T-helper 2 cell treated with Interferon-gamma antibody and Interleukin-4, amounts not matched to agents 100 ng/mL and 5 ng/mL, for 36 hours (primary cell): Measurements from ENCODE around the gene GSTM4. TPM values are rescaled to one million over a fixed set of nuclear protein-coding genes. Genes with fewer than 3 reads are reported as not detected.
"Not testable (repeated sequence)": the region's sequence is repeated elsewhere in the genome, so short reads cannot be mapped to it uniquely, and the experiment has no call there.

Source experiments
- intact Hi-C: fragments of 100-400 bp; cut with micrococcal nuclease; formaldehyde crosslinking; loops from one replicate; pipeline ENCODE4 v1.15.1; 2023
- total RNA-seq: library from RNA; stranded (reverse); gene quantifications from 2 replicates; pipeline ENCODE4 v1.2.3, GENCODE V29; 2022

The GSTM4 gene
- total RNA-seq, 1 donor from 2014 or later: 23.3 TPM

- intact Hi-C loops: not testable (repeated sequence)
These were observed 4.8 kb downstream of the GSTM4 start for GRCh38 chr1:109660691-109661026.

- intact Hi-C loops: no loop called here
These were observed 5.5 kb downstream of the GSTM4 start for GRCh38 chr1:109661391-109661790.

- intact Hi-C loops: no loop called here
These were observed 8.8 kb downstream of the GSTM4 start for GRCh38 chr1:109664671-109665070.

GRCh38 chr1:109667452-109668122 lies 11.7 kb downstream of the GSTM4 start, which contains the start of gene GSTM2:
TSS of gene GSTM2 (plus strand) at chr1:109668057. CDS start at chr1:109668116, 59 bp downstream.
- intact Hi-C loops: loop anchor here (2.0 kb wide), 1 partner anchor 21 kb away; no protein-coding TSS in a partner anchor

GRCh38 chr1:109668123-109668775 lies 12.3 kb downstream of the GSTM4 start:
- intact Hi-C loops: loop anchor here (2.0 kb wide), 1 partner anchor 21 kb away; no protein-coding TSS in a partner anchor

GRCh38 chr1:109669246-109669948 lies 13.5 kb downstream of the GSTM4 start:
- intact Hi-C loops: loop anchor here (2.0 kb wide), 1 partner anchor 19 kb away; no protein-coding TSS in a partner anchor

- intact Hi-C loops: loop anchor here (2.0 kb wide), 1 partner anchor 19 kb away; no protein-coding TSS in a partner anchor
These were observed 14.0 kb downstream of the GSTM4 start for GRCh38 chr1:109669949-109670302.

- intact Hi-C loops: no loop called here
These were observed 15.2 kb downstream of the GSTM4 start for GRCh38 chr1:109671067-109671466.

GRCh38 chr1:109673861-109674260 lies 18.0 kb downstream of the GSTM4 start:
- intact Hi-C loops: not testable (repeated sequence)

- intact Hi-C loops: not testable (repeated sequence)
These were observed 20.9 kb downstream of the GSTM4 start for GRCh38 chr1:109676683-109677381.

GRCh38 chr1:109677459-109677858 lies 21.6 kb downstream of the GSTM4 start:
- intact Hi-C loops: no loop called here

- intact Hi-C loops: not testable (repeated sequence)
These were observed 22.7 kb downstream of the GSTM4 start for GRCh38 chr1:109678637-109679036.

- intact Hi-C loops: not testable (repeated sequence)
These were observed 28.9 kb downstream of the GSTM4 start for GRCh38 chr1:109684777-109685176.

- intact Hi-C loops: not testable (repeated sequence)
These were observed 29.5 kb downstream of the GSTM4 start for GRCh38 chr1:109685399-109685798.

- intact Hi-C loops: not testable (repeated sequence)
These were observed 30.0 kb downstream of the GSTM4 start for GRCh38 chr1:109685890-109686289.

- intact Hi-C loops: loop anchor here (1.0 kb wide), 3 partner anchors 24 to 139 kb away; partner anchors contain the start of gene GNAI3
These were observed 31.2 kb downstream of the GSTM4 start for GRCh38 chr1:109687109-109687508.

- intact Hi-C loops: loop anchor here (1.0 to 2.0 kb wide), 4 partner anchors 19 to 140 kb away; partner anchors contain the start of genes GNAI3 and GSTM2
These were observed 32.0 kb downstream of the GSTM4 start, which contains the start of gene GSTM1 for GRCh38 chr1:109687641-109688499. TSS of gene GSTM1 (plus strand) at chr1:109687817. CDS start at chr1:109687874, 57 bp downstream.

- intact Hi-C loops: loop anchor here (2.0 kb wide), 1 partner anchor 21 kb away; the partner anchor contains the start of gene GSTM2
These were observed 34.0 kb downstream of the GSTM4 start for GRCh38 chr1:109689844-109690405.

GRCh38 chr1:109691759-109692158 lies 35.9 kb downstream of the GSTM4 start:
- intact Hi-C loops: no loop called here

- intact Hi-C loops: not testable (repeated sequence)
These were observed 38.5 kb downstream of the GSTM4 start for GRCh38 chr1:109694400-109694799.
